Measurements from ENCODE around the gene PARP3. TPM values are rescaled to one million over a fixed set of nuclear protein-coding genes. Genes with fewer than 3 reads are reported as not detected.
A peak's percentile ranks its signal among the peaks of the same experiment; 100 is the strongest.

PARP3 gene
- total RNA-seq, 1 donor from 2014 or later: 9.9 TPM

DNA sequence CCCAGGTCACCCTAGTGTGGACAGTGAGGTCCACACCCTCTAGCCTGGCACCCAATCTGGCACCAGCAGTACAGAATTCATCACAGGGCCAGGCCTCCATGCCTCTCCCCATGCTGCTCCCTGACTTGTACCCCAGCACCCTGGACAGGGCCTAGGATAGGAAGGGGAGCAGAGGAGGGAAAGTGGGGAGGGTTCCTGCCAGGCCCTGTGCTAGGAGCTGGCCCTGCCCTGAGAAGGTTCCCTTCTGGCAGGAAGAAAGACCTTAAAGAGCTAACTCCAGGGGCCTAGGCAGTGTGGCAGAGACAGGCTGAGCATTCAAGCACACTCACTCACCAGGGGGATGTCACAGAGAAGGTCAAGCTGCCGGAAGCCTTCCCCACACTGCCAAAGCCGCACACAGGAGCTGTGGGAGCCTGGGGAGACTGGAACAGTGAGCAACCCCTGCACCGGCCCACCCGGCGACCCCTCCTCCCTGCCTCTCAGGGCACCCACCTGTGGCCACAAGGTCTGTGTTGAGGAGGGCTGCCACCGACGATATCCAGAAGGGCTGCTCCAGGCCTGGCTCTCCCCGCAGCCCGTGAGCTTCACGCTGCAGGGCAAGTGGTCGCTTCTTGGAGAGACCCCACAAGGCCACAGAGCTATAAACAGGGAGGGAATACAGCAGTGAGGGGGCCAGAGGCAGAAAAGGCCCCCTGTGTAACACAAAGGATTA, 7.9 kb upstream of the PARP3 start:
- no peak for DNase-seq

DNA sequence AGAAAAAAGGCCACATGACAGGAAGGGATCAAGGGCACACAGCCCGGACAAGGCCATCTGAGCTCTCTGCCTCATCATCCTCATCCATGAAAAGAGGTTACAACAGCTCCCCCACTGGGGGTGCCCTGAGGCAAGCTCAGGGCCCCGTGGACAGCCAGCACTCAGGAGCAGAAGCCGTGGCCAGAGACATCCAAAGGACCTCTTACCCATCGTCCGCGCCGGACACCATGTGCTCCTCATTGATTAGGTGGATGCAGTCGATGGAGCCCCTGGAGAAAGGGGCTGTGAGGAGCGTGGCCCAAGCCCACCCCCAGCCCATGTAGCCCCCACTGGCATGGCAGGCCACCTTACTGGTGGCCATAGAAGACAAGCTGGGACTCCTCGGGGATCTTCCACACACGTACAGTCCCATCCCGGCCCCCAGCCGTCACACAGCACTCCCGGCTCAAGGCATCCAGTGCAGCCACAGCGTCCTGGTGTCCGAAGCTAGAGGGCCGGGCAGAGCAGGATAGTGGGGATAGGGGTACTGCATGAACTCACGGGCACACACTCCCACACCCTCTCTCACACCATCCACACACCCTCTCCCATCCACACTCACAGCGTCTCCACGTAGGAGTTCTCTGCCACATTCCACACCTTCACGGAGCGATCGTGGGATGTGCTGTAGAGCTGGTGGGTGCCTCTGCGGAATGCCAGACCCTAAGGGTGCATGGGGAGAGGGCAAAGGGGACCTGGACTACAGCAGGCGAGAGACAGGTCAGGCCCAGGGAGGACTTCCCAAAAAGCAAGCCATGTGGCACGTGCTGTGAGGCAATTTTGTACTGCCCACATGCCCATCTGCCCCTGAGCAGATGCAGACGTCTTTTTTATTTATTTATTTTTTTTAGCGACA, 6.9 kb upstream of the PARP3 start:
- no peak for DNase-seq

DNA sequence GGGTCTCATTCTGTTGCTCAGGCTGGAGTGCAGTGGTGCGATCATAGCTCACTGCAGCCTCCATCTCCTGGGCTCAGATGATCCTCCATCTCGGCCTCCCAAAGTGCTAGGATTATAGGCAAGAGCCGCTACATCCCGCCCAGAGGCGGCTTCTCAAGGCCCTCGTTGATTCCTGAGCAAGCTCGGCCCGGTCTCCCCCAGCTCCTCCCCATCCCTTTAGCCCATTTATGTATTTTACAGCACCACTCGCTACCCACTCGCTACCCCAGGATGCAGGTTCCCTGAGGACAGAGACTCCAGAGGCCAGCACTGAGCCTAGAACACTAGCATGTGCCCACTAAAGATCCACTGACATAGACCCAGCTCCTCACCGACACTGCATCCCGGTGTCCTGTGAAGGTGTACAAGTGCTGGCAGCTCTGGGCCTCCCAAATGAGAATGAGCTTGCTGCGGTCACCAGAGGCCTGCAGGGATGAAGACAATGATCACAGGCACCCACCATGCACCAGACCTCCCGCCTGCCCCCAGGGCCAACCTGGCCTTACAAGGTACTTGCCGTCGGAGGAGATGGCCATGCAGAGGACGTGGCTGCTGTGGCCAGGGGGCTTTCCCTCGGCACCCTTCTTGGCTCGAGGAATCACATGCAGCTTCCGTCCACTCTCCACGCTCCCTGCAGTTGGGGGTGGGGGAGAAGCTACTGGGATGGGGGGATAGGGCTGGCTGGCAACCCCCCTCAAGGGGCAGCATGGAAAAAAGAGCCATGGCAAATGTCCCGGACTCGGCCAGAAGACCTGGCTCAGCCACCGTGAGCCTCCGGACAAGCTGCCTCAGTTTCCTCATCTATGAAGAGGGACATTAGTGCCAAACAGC, 6.0 kb upstream of the PARP3 start:
- DNase-seq: no peak

DNA sequence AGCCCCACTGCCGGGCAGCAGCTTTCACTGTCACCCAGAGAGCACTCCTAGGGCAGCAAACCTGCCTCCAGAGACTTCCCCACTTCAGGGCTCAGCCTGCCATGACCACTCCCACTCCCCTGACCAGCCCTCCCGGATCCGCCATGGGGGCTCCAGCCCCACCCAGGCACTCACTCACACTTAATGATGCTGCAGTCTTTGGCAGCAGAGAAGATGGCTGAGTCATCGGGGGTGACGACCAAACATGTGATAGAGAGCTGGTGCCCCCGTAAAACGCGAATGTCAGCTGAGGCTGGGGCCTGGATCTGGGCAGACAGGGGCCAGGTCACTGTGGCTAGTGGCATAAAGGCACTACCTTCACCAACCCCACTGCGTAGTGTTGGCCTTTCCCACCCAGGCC, 5.1 kb upstream of the PARP3 start:
- DNase-seq: no peak

DNA sequence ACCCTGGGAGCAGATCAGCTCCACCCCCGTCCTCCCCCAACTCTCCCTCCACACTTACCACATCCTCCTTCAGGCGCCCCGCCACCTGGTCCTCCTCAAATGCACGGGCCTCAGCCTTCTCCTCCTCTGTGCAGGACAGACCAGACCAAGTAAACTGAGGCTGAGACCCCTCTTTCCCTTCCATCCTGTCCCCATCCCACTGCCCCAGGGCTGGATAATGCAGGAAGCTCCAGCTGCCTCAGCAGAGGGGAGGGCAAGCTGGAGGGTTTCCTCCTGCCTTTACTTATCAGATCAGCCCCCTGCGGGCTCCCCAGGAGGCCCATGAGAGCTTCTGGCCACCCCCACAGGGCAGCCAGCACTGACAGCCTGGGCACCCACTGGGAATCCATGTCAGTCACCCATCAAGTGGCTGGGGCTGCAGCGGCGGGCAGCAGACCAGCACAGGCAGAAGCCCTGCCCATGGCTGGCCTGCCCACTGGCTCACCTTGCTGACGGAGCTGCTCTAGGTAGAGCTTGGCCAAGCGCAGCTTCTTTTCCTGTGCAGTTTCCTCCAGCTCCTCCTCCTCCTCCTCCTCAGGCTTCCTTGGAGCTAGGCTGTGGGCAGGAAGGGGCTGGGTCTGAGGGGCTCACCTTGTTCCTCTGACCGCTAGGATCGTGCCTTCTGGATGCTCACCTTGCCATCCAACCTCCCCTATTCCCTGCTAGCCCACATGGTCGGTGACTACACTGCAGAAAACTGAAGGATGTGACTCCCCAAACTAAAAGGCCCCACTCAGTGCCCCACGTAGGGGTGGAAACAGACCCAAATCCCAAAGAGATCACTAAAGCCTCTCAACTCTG, 4.3 kb upstream of the PARP3 start:
- no peak for DNase-seq

DNA sequence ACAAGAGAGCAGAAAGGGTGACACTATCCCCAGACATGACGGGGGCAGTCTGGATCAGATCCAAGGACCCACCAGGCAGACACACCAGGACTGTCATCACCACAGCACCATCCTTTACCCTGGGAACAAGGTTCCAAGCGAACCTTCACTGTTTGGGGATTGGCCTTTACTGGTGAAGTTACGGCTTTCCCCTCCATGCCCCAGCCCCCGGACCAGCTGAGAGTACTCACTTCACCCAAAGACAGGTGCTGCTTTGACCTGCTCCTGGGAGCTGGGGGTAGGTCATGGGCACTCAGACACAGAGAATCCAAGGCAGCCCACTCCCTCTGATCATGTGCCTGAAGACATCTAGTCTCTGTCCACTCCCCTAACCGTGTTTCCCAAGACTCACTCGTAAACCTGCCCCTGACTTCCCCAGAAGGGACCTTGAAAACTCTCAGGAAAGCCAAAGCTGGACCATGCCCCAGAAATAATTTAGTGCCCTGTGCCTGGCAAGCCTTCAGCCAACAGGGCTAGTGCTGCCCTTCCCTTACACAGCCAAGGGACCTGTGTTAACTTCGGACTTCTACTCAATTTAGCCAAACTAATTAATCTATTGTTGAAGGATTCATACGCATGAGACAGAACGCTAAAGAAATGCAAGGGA, 3.3 kb upstream of the PARP3 start:
- no peak for DNase-seq

DNA sequence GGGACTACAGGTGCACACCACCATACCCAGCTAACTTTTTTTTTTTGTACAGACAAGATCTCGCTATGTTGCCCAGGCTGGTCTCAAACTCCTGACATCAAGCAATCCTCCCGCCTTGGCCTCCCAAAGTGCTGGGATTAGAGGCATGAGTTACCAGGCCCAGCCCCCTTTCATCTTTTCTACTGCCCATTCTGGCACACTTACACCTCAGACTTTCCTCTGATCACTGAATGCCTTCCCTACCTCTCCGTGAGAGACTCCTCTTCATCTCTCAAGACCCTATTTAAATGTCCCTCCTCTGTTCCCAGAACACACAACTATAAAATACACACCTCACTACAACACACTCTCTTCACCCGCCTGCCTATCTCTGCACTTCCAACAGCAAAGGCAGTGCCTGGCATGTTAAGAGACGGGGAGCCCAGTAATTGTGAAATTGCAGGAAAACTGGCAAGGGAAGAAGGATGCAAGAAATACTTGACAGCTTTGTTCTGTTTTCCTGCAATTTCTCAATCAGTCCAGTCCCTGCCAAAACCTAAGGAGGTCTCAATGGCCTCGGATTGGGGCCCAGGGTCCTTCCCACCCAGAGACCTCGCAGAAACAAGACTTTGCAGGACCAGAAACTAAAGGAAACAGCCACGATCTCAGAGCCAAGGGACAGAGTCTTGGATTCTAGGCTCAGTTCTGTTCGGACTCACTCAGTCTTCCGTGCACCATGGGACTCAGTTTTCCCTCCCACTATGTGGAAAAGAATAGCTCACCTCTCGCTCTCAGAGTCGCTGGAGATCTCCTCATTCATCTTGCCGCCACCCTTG, 1.3 kb upstream of the PARP3 start:
- peak; percentile 15 for DNase-seq

DNA sequence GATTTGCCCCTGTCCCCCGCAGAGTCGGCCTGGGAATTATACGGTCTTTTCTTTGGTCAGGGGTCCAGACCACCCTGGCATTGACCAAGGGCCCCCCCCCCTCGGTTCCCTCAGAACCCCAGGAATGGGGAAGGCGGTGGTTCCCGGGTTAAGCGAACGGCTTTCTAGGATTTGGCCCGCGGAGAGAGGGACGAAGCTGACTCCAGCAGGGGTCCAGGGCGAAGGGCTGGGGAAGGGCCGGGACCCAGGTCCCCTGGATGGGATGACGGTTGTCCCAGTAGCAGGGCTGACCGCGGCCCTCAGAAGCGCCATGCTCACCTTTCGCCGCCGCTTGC, 733 bp upstream of the PARP3 start:
- no peak for DNase-seq

DNA sequence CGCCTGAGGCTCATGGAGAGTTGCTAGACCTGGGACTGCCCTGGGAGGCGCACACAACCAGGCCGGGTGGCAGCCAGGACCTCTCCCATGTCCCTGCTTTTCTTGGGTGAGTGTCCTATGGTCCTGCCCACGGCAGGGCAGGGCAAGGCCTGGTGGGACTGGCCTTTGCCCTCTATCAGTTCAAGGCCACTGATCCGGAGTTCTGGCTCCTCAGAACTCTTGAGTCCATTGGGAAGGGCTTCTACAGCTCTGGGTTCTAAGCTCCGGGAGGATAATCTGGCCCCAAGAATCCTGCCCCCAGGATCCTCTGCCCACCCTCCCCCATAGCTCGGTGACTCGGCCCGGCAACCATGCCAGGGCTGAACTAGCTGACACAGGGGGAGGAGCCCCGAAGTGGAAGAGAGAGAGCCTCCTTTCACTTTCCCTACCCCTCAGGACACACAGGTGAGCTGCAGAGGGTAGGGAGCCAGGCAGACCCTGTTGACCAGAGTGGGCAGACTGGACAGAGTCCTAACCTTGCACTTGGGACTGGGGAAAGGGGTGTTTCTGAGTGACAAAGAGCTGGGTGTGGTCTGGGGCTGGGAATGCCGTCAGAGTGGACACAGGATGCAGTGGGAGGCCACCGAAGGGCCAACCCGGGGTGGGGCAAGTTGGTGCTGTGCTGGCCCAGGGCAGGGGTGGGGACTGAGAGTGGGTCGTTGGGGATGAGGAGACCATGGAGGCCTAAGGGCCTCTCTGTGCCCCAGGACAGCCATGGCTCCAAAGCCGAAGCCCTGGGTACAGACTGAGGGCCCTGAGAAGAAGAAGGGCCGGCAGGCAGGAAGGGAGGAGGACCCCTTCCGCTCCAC, 664 bp downstream of the PARP3 start:
- peak; percentile 53 for DNase-seq

DNA sequence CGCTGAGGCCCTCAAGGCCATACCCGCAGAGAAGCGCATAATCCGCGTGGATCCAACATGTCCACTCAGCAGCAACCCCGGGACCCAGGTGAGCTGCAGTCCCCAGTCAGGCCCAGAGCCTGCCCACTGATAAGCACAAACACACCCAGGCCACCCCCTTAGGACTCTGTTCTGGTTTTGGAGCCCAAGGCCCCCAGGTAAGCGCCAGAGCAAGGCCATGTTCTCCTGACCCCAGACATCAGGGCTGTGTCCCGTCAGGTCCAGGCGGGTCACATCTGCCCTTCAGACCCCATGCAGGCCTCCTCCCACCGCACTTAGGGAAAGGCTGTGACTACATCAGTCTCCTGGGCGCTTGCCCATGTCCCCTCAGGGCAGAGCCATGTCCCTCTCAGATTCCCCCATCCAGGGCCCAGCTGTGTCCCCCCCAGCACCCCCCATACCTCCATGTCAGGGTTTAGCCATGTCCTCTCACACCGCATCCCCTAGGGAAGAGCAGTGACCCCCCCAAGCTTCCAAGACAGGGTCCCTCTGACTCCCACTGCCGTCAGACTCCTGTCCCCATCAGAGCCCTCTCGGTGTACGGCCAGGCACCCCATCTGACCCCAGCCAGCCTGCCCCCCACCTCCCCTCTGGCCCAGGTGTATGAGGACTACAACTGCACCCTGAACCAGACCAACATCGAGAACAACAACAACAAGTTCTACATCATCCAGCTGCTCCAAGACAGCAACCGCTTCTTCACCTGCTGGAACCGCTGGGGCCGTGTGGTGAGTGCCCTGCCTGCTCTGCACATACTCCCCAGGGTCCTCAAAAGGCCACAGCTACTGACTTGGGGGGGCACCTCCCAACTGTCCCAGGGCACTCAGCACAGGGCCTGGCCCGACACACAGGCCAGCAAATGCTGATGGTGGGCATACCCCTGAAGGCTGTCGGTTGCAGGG, 1.6 kb downstream of the PARP3 start:
- DNase-seq: no peak

DNA sequence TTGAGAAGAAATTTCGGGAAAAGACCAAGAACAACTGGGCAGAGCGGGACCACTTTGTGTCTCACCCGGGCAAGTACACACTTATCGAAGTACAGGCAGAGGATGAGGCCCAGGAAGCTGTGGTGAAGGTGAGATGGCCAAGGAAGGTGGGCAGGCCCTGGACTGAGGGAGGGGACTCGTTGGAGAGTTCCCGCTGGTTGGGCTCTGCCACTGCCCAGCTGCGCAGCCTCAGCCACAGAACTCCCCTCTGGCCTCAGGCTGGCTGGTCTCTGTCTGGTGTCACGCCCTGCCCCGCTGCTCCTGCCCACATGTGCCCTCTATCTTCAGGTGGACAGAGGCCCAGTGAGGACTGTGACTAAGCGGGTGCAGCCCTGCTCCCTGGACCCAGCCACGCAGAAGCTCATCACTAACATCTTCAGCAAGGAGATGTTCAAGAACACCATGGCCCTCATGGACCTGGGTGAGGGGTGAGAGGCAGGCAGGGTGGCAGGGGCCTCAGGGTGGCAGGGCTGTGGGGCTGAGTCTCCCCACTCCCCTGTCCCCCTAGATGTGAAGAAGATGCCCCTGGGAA, 2.4 kb downstream of the PARP3 start:
- DNase-seq: no peak

DNA sequence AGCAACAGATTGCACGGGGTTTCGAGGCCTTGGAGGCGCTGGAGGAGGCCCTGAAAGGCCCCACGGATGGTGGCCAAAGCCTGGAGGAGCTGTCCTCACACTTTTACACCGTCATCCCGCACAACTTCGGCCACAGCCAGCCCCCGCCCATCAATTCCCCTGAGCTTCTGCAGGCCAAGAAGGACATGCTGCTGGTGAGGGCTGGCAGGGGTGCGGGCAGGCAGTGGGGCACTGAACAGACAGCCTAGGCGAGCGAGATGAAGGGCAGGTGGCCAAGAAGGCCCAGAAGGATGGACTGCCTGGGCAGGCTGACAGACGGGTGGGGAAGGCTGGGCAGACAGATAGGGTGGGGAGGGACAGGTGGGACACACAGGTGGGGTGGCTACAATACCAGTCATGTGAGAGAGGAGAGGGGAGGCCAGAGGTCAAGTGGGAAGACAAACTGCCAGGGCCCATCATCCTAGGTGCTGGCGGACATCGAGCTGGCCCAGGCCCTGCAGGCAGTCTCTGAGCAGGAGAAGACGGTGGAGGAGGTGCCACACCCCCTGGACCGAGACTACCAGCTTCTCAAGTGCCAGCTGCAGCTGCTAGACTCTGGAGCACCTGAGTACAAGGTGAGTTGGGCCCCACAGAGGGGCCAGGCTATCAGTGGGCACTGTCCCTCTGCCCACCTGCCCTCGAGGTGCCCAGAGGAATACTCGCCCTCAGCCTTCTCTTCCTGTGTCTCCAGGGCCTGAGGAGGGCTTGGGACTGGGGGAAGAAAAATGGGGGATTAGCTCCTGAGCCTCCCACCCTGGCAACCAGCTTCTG, 3.1 kb downstream of the PARP3 start:
- no peak for DNase-seq

DNA sequence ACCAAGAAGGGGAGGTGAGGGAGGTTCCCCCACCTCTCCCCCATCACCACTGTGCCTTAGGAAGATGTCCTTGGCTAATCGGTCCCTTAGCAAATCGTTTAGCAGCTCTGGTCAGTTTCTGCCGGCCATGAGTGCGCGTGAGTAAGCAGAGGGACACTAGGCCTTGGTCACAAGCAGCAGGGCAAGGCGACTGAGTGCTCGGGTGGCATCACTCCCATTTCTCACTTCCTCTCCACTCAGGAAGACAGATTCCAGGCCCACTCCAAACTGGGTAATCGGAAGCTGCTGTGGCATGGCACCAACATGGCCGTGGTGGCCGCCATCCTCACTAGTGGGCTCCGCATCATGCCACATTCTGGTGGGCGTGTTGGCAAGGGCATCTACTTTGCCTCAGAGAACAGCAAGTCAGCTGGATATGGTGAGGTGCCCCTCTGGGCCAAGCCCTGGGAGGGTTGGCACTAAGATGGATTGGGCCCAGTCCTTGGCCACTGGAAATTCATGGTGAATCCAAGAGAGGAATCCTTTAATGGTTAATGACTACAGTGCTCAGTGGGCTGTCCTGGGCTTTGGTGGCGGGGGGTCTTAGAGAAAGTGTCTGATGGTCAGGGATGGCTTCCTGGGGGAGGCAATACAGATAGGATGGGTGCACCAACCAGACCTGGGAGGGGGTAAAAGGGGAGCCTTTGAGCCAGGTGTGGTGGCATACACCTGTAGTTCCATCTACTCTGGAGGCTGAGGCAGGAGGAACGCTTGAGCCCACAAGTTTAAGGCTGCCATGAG, 4.0 kb downstream of the PARP3 start:
- DNase-seq: no peak

DNA sequence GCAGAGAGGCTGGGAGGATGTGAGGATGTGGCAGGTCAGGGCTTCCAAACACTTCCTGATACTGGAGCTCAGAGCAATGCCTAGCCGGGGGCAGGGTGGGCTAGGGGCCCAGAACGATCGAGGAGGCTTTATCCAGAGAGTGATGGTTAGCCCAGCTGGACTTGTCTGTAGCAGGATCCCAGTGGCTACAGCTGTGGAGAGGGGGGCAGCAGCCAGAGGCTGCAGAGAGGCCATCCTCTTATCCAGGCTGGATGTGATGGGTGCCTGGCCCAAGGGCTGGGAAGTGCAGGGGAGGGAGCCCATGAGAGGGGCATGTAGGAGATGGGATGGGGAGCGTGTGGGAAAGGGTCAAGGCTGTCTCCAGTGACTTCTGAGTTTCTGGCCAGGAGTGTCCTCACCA, 4.6 kb downstream of the PARP3 start:
- DNase-seq: no peak

DNA sequence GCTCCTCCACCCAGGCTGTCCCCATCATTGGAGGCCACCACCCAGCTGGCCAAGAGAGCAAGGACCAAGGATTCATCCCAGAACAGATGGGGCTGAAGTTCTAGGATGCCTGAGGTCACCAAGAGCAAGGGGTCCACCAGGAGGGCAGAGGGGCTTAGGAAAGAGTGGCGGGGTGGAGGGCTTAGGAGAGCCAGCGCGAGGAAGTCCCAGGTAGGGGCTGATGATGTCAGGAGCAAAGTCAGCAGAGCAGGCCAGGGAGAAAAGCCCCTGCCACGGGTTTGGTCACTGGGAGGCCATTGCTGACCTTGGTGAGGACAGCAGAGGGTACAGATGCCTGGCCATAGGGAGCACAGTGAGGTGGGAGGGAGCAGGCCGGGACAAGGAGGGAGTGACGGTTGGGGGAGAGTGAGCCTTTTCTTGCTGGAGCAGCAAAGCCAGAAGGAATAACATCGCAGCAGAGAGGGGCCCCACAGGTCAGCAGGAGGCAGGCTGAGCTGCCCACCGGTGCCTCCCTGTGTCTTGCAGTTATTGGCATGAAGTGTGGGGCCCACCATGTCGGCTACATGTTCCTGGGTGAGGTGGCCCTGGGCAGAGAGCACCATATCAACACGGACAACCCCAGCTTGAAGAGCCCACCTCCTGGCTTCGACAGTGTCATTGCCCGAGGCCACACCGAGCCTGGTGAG, 5.2 kb downstream of the PARP3 start:
- no peak for DNase-seq

DNA sequence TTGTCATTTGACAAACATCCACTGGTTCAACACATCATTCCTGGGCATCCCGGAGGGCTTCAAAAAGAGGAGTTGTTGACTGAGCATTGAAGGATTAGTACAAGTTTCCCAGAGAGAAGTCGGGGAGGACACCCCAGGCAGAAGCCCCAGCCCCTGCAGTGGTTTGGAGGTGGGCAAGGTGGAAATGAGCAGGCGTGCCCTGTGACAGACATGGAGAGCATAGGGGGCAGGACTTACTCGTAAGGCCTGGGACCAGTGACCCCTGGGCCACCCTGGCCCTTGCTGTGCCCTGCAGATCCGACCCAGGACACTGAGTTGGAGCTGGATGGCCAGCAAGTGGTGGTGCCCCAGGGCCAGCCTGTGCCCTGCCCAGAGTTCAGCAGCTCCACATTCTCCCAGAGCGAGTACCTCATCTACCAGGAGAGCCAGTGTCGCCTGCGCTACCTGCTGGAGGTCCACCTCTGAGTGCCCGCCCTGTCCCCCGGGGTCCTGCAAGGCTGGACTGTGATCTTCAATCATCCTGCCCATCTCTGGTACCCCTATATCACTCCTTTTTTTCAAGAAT, 5.9 kb downstream of the PARP3 start:
- DNase-seq: no peak

All from dermis blood vessel endothelial cell (primary cell).